AG09309 (cell line): ENCODE data around the gene CABP1.

ENCODE experiments used
- DNase-seq: peaks from one replicate; pipeline ENCODE4 v3.0.0-alpha.2; 2010; ENCODE audit warnings: low read depth
- H3K4me3 ChIP-seq: 2 replicates; pipeline ENCODE4 v1.5.1; 2011; ENCODE audit warnings: mild to moderate bottlenecking, low read depth, low read length, moderate library complexity; ENCODE audit not compliant: control insufficient read depth
- TF ChIP-seq, protein P1 (sequence below): IDR thresholded peaks from 2 replicates; pipeline ENCODE4 v1.5.1; 2011; ENCODE audit warnings: mild to moderate bottlenecking, low read depth, low read length, inconsistent platforms; ENCODE audit not compliant: insufficient read depth, control insufficient read depth; ENCODE audit errors: missing control alignments

The CABP1 gene

GRCh38 chr12:120652656-120653435 lies 12.4 kb downstream of the CABP1 start:
- no peak overlapping the region for H3K4me3 ChIP-seq
- no peak for DNase-seq
- TF ChIP-seq, protein P1, sequence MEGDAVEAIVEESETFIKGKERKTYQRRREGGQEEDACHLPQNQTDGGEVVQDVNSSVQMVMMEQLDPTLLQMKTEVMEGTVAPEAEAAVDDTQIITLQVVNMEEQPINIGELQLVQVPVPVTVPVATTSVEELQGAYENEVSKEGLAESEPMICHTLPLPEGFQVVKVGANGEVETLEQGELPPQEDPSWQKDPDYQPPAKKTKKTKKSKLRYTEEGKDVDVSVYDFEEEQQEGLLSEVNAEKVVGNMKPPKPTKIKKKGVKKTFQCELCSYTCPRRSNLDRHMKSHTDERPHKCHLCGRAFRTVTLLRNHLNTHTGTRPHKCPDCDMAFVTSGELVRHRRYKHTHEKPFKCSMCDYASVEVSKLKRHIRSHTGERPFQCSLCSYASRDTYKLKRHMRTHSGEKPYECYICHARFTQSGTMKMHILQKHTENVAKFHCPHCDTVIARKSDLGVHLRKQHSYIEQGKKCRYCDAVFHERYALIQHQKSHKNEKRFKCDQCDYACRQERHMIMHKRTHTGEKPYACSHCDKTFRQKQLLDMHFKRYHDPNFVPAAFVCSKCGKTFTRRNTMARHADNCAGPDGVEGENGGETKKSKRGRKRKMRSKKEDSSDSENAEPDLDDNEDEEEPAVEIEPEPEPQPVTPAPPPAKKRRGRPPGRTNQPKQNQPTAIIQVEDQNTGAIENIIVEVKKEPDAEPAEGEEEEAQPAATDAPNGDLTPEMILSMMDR, result no peak

DNA sequence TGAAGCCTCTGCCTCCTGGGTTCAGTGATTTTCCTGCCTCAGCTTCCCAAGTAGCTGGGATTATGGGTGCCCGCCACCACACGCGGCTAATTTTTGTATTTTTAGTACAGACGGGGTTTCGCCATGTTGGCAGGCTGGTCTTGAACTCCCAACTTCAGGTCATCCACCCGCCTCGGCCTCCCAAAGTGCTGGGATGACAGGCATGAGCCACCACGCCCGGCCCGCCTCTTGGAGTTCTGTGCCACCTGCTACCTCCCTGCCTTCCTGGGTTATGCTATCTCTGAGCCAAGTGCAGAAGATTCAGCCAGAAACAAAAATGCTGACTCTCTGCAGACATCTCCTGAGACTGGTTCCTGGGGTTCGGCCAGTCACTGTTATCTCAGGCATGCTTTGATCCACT lies 13.2 kb downstream of the CABP1 start:
- H3K4me3 ChIP-seq, result no peak overlapping the region
- TF ChIP-seq, protein P1, result no peak
- DNase-seq, result no peak

DNA sequence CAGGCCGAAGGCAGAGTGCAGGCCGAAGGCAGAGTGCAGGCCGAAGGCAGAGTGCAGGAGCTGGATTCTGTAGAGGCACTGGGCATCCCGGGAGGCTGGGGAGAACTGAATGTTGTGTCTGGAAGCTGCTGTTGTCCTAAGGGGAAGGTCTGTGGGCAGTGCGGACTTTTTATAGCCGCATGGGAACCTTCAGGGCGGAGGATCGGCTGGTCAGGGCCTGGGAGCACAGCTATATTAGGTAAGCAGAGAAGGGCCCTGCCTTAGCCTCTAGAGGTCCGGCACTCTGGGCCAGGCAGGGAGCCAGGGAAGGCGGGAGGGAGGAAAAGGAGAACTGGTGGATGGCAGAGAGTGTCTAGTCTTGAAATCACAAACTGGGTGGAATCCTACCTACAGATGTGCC lies 14.2 kb downstream of the CABP1 start:
- TF ChIP-seq, protein P1, result no peak
- H3K4me3 ChIP-seq, result no peak overlapping the region
- DNase-seq, result no peak

GRCh38 chr12:120656008-120656407 lies 15.6 kb downstream of the CABP1 start:
- TF ChIP-seq, protein P1, result no peak
- no peak for DNase-seq
- no peak overlapping the region for H3K4me3 ChIP-seq

- DNase-seq, result no peak
- no peak overlapping the region for H3K4me3 ChIP-seq
- TF ChIP-seq, protein P1, result no peak
Observed at GRCh38 chr12:120658286-120659150, 18.1 kb downstream of the CABP1 start.

DNA sequence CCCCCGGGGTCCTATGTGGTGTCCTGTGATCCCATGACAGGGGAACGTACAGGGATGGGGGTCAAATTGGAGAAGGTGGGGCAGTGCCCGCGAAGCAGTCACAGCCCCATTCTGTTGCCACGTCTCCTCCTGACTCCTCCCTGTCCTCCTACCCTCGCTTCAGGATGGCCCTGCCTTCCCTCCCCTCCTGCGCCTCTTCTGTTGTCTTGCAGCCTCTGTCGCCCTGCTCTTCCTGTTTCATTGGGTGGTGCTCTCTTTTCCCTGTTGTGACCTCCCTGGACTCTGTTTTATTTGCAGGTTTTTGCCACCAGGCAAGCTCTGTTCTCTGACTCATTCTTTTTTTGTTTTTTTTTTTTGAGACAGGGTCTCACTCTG lies 18.7 kb downstream of the CABP1 start:
- no peak for DNase-seq
- no peak overlapping the region for H3K4me3 ChIP-seq
- TF ChIP-seq, protein P1, result no peak
